Mesenchymal stem cell (in vitro differentiated cells and primary cell): Measurements from ENCODE around the gene GAS5.

ENCODE experiments used
- DNase-seq: peaks from one replicate; pipeline ENCODE4 v3.0.0-alpha.2; 2013
- H2AFZ ChIP-seq: one replicate; pipeline ENCODE4 v1.6.1; 2013; ENCODE audit warnings: low read depth, mild to moderate bottlenecking, control low read depth, inconsistent platforms, low read length, moderate library complexity
- H2AK5ac ChIP-seq: 2 replicates; pipeline ENCODE4 v1.6.1; 2013; ENCODE audit warnings: low read length, moderate library complexity, mild to moderate bottlenecking, inconsistent platforms; ENCODE audit not compliant: severe bottlenecking
- H2BK120ac ChIP-seq: one replicate; pipeline ENCODE4 v1.6.1; 2013; ENCODE audit warnings: low read depth, mild to moderate bottlenecking, inconsistent platforms, low read length, moderate library complexity
- H2BK12ac ChIP-seq, 2 experiments: one replicate each; pipeline ENCODE4 v1.6.1; 2013; ENCODE audit warnings: inconsistent platforms in 2 of 2, low read length in 2 of 2, mild to moderate bottlenecking in 2 of 2, moderate library complexity in 2 of 2, control low read depth in 1 of 2
- H2BK15ac ChIP-seq: one replicate; pipeline ENCODE4 v1.6.1; 2013; ENCODE audit warnings: mild to moderate bottlenecking, low read depth, inconsistent platforms; ENCODE audit not compliant: poor library complexity, severe bottlenecking
- H2BK5ac ChIP-seq: 2 replicates; pipeline ENCODE4 v1.6.1; 2013; ENCODE audit warnings: low read depth, mild to moderate bottlenecking, low read length, control low read depth, inconsistent platforms; ENCODE audit not compliant: poor library complexity, severe bottlenecking
- H3K14ac ChIP-seq, 2 experiments: one replicate each; pipeline ENCODE4 v1.6.1; 2013; ENCODE audit warnings: inconsistent platforms in 2 of 2, low read length in 2 of 2, control low read depth in 1 of 2, mild to moderate bottlenecking in 1 of 2, moderate library complexity in 1 of 2
- H3K18ac ChIP-seq, 2 experiments: one replicate each; pipeline ENCODE4 v1.6.1; 2013; ENCODE audit warnings: inconsistent platforms in 2 of 2, low read length in 2 of 2, control low read depth in 1 of 2, low read depth in 1 of 2, mild to moderate bottlenecking in 1 of 2
- H3K23ac ChIP-seq, 2 experiments: one replicate each; pipeline ENCODE4 v1.6.1; 2013; ENCODE audit warnings: inconsistent platforms in 2 of 2, low read length in 2 of 2, mild to moderate bottlenecking in 2 of 2, moderate library complexity in 2 of 2, control low read depth in 1 of 2
- H3K27ac ChIP-seq: 2 replicates; pipeline ENCODE4 v1.5.1; 2013; ENCODE audit warnings: mild to moderate bottlenecking, moderate library complexity, low read length, control low read depth, inconsistent platforms; ENCODE audit not compliant: poor library complexity, severe bottlenecking
- H3K27me3 ChIP-seq, 2 experiments: 2 replicates each; pipeline versions ENCODE4 v1.6.1 to v1.7.0; 2013; ENCODE audit warnings: low read length in 2 of 2, mild to moderate bottlenecking in 2 of 2, moderate library complexity in 2 of 2, control low read depth in 1 of 2, inconsistent platforms in 1 of 2; ENCODE audit not compliant: control insufficient read depth in 1 of 2, insufficient read depth in 1 of 2
- H3K36me3 ChIP-seq, 2 experiments: 2 replicates each; pipeline versions ENCODE4 v1.6.1 to v1.7.0; 2013; ENCODE audit warnings: low read length in 2 of 2, control low read depth in 1 of 2, inconsistent platforms in 1 of 2, low read depth in 1 of 2, mild to moderate bottlenecking in 1 of 2; ENCODE audit not compliant: insufficient read depth in 2 of 2, control insufficient read depth in 1 of 2
- H3K4ac ChIP-seq, 2 experiments: one replicate each; pipeline ENCODE4 v1.6.1; 2013; ENCODE audit warnings: inconsistent platforms in 2 of 2, low read length in 2 of 2, mild to moderate bottlenecking in 2 of 2, moderate library complexity in 2 of 2, control low read depth in 1 of 2, low read depth in 1 of 2
- H3K4me1 ChIP-seq: 2 replicates; pipeline ENCODE4 v1.6.1; 2013; ENCODE audit warnings: low read depth, low read length, control low read depth; ENCODE audit not compliant: control insufficient read depth, insufficient read depth
- H3K4me2 ChIP-seq: 2 replicates; pipeline ENCODE4 v1.6.1; 2013; ENCODE audit warnings: low read length, mild to moderate bottlenecking, inconsistent platforms; ENCODE audit not compliant: poor library complexity, severe bottlenecking
- H3K4me3 ChIP-seq, 2 experiments: 2 replicates each; pipeline versions ENCODE4 v1.5.1 to v1.7.0; 2013; ENCODE audit warnings: low read length in 2 of 2, mild to moderate bottlenecking in 2 of 2, control low read depth in 1 of 2, low read depth in 1 of 2; ENCODE audit not compliant: insufficient read depth in 1 of 2
- H3K79me1 ChIP-seq: replicated peaks from 2 replicates; pipeline ENCODE4 v1.6.1; 2013; ENCODE audit warnings: mild to moderate bottlenecking, control low read depth, low read length, inconsistent platforms; ENCODE audit not compliant: poor library complexity, severe bottlenecking
- H3K9ac ChIP-seq: 2 replicates; pipeline ENCODE4 v1.7.0; 2013; ENCODE audit warnings: mild to moderate bottlenecking, low read length, moderate library complexity
- H3K9me3 ChIP-seq: 2 replicates; pipeline ENCODE4 v1.7.0; 2013; ENCODE audit warnings: mild to moderate bottlenecking, low read length; ENCODE audit not compliant: control insufficient read depth
- H4K8ac ChIP-seq: one replicate; pipeline ENCODE4 v1.6.1; 2013; ENCODE audit warnings: inconsistent platforms, mild to moderate bottlenecking, low read length, moderate library complexity
- H4K91ac ChIP-seq: one replicate; pipeline ENCODE4 v1.6.1; 2013; ENCODE audit warnings: mild to moderate bottlenecking, low read length, inconsistent platforms
- WGBS: methylation state at CpG from one replicate; pipeline ENCODE4 v1.1.7; 2013; ENCODE audit warnings: mixed read lengths; 5-methylcytosine and 5-hydroxymethylcytosine counted together

The GAS5 gene

DNA sequence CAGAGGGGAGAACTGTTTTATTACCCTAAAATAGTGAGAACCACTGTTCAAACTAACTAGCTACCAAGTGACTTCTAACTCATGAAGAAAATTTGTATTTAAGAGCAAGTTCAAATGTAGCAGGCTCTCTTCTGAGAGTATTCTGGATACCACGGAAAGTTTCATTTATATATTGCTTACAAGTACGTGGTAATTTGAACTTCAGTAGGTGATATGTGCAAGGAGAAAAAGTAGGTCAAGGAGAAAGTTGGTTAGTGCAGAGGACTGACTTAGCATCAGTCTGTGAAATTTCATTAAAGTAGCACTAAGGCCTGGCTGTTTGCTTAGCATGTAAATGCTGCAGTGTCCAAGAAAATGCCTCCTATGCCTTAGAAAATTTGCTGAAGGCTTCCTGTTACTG lies 32.6 kb upstream of the GAS5 start:
- H4K91ac ChIP-seq: no peak overlapping the region

GRCh38 chr1:173894189-173894588 lies 26.4 kb upstream of the GAS5 start:
- no peaks in the 10 kb centered on the region for H3K9me3 ChIP-seq
- no peaks in the 10 kb centered on the region for H3K4me1 ChIP-seq
- H3K36me3 ChIP-seq: peaks cover 0 to 15% of the 10 kb centered on the region in 2 experiments
- no peak overlapping the region for H2AFZ ChIP-seq
- H2BK12ac ChIP-seq: no peak overlapping the region
- H4K8ac ChIP-seq: no peak overlapping the region
- no peak overlapping the region for H2BK15ac ChIP-seq
- H3K23ac ChIP-seq: no peak overlapping the region
- H2AK5ac ChIP-seq: no peak overlapping the region
- peaks cover 10% of the 10 kb centered on the region for H3K79me1 ChIP-seq
- H3K4me3 ChIP-seq: no peak overlapping the region
- WGBS: 93% methylated on average over 2 of the region's 3 CpGs
- H2BK120ac ChIP-seq: no peak overlapping the region
- H3K27me3 ChIP-seq: no peaks in the 10 kb centered on the region
- no peak overlapping the region for H3K4ac ChIP-seq
- no peak overlapping the region for H3K14ac ChIP-seq
- H3K18ac ChIP-seq: no peak overlapping the region
- H2BK5ac ChIP-seq: no peak overlapping the region
- H4K91ac ChIP-seq: no peak overlapping the region
- H3K4me2 ChIP-seq: no peak overlapping the region
- no peak for DNase-seq
- H3K9ac ChIP-seq: no peak overlapping the region
- H3K27ac ChIP-seq: no peak overlapping the region

More for the DNA sequence above, 32.6 kb upstream of the GAS5 start:
- H3K79me1 ChIP-seq: peaks cover 8% of the 10 kb centered on the region
- WGBS: 89% methylated on average over 2 of the region's 2 CpGs
- H3K9ac ChIP-seq: no peak overlapping the region
- no peak overlapping the region for H2BK120ac ChIP-seq
- no peak overlapping the region for H2BK15ac ChIP-seq
- H3K4me3 ChIP-seq: no peak overlapping the region
- no peak overlapping the region for H3K4me2 ChIP-seq
- no peak for DNase-seq
- H3K18ac ChIP-seq: no peak overlapping the region
- H3K27ac ChIP-seq: no peak overlapping the region
- no peak overlapping the region for H2AFZ ChIP-seq
- no peak overlapping the region for H2BK12ac ChIP-seq
- H3K36me3 ChIP-seq: no peaks in the 10 kb centered on the region
- no peak overlapping the region for H3K14ac ChIP-seq
- H3K4ac ChIP-seq: no peak overlapping the region
- H3K9me3 ChIP-seq: no peaks in the 10 kb centered on the region
- no peak overlapping the region for H4K8ac ChIP-seq
- no peak overlapping the region for H2BK5ac ChIP-seq
- no peak overlapping the region for H3K23ac ChIP-seq
- H3K4me1 ChIP-seq: no peaks in the 10 kb centered on the region
- H3K27me3 ChIP-seq: no peaks in the 10 kb centered on the region
- H2AK5ac ChIP-seq: no peak overlapping the region

DNA sequence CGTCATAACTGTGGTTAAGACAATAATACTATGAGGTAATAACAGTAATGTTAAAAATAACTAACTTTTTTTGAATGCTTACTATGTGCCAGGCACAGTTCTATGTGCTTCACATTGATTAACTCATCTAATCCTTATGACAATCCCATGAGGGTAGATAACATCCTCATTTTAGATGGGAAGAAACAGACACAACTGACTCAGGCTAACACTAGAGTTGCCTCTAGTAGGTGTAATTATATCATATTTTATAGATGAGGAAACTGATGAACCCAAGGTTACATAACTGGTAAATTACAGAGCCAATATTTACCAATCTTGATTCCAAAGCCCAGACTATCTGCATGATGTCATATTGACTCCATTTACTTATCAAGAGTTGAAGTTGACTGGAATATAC lies 25.8 kb upstream of the GAS5 start:
- no peak overlapping the region for H2AK5ac ChIP-seq
- H2AFZ ChIP-seq: no peak overlapping the region
- no peaks in the 10 kb centered on the region for H3K27me3 ChIP-seq
- H2BK15ac ChIP-seq: no peak overlapping the region
- no peak overlapping the region for H4K91ac ChIP-seq
- H3K36me3 ChIP-seq: peaks cover 0 to 20% of the 10 kb centered on the region in 2 experiments
- H3K4ac ChIP-seq: no peak overlapping the region
- H3K9me3 ChIP-seq: no peaks in the 10 kb centered on the region
- H2BK5ac ChIP-seq: no peak overlapping the region
- no peak overlapping the region for H3K27ac ChIP-seq
- WGBS: no CpG with 5 or more reads among the region's 1 CpG
- H2BK12ac ChIP-seq: no peak overlapping the region
- H3K14ac ChIP-seq: no peak overlapping the region
- no peak overlapping the region for H3K23ac ChIP-seq
- H3K4me1 ChIP-seq: no peaks in the 10 kb centered on the region
- no peak overlapping the region for H3K4me3 ChIP-seq
- H3K18ac ChIP-seq: no peak overlapping the region
- H3K79me1 ChIP-seq: peaks cover 10% of the 10 kb centered on the region
- no peak overlapping the region for H2BK120ac ChIP-seq
- H3K4me2 ChIP-seq: no peak overlapping the region
- H3K9ac ChIP-seq: no peak overlapping the region
- no peak overlapping the region for H4K8ac ChIP-seq
- no peak for DNase-seq

DNA sequence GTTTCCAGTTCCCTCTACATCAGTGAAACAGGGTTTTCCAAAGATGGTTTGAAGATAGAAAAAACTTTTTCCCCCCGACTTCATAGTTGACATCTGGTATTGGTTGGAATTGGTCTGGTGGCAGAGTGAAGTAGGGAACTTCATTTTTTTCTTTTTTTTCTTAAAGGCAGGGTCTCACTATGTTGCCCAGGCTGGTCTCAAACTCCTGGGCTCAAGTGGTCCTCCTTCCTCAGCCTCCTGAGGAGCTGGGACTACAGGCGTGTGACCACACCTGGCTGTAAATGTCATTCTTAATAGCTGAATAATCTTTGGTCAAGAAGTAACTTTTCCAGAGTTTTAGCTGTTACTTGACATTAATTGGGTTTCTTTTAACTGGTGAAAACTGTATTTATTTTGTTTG lies 22.1 kb upstream of the GAS5 start:
- Histone ChIP-seq H4K91ac (no peak overlapping the region), H3K79me1 (peaks cover 19% of the 10 kb centered on the region), H3K27me3 (no peaks in the 10 kb centered on the region), H2AFZ (no peak overlapping the region), H2BK15ac (no peak overlapping the region), H2BK120ac (no peak overlapping the region), H3K4ac (no peak overlapping the region), H2AK5ac (no peak overlapping the region), H3K23ac (no peak overlapping the region), H3K9me3 (no peaks in the 10 kb centered on the region), H3K9ac (no peak overlapping the region), H3K4me1 (no peaks in the 10 kb centered on the region), H4K8ac (no peak overlapping the region), H3K18ac (no peak overlapping the region), H2BK5ac (no peak overlapping the region), H3K27ac (no peak overlapping the region), H3K4me2 (no peak overlapping the region), H3K14ac (no peak overlapping the region), H3K4me3 (no peak overlapping the region), H2BK12ac (no peak overlapping the region), H3K36me3 (peaks cover 10 to 55% of the 10 kb centered on the region in 2 experiments)
- 100% methylated on average over 2 of the region's 2 CpGs for WGBS
- DNase-seq: no peak
